ENCODE data around the gene ICAM2. TPM values are rescaled to one million over a fixed set of nuclear protein-coding genes. Genes with fewer than 3 reads are reported as not detected.

ICAM2 gene
- total RNA-seq, 6 experiments from 2014 or later, result 5.5 to 16.1 (median 8.6) TPM

DNA sequence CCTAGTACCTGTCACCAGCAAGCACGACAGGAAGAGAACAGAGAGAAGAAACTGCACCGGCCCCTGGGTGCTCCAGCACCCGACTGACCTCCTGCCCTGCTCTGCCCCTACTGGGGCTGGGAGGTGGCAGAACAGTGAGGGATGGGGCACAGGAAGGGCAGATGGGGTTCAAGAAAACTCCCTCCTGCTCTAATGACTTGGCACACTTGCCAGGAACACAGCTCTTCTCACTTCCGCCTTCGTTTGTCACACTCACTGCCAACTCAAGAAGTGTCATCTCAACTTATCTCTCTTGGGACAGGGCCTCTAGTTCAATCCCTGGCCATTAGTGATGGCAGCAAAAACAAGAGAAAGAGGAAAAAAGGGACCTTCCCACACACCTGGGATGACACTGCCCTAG is 42.7 kb upstream of the ICAM2 start:
- DNase-seq (no peak), ATAC-seq (peak in 1 of 4 donors; percentile 7)
- no peak for TF ChIP-seq POLR2A (IDR thresholded peaks at IDR 0.05)
- TF ChIP-seq, protein P1, sequence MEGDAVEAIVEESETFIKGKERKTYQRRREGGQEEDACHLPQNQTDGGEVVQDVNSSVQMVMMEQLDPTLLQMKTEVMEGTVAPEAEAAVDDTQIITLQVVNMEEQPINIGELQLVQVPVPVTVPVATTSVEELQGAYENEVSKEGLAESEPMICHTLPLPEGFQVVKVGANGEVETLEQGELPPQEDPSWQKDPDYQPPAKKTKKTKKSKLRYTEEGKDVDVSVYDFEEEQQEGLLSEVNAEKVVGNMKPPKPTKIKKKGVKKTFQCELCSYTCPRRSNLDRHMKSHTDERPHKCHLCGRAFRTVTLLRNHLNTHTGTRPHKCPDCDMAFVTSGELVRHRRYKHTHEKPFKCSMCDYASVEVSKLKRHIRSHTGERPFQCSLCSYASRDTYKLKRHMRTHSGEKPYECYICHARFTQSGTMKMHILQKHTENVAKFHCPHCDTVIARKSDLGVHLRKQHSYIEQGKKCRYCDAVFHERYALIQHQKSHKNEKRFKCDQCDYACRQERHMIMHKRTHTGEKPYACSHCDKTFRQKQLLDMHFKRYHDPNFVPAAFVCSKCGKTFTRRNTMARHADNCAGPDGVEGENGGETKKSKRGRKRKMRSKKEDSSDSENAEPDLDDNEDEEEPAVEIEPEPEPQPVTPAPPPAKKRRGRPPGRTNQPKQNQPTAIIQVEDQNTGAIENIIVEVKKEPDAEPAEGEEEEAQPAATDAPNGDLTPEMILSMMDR (IDR thresholded peaks at IDR 0.05), result no peak
- H3K36me3 ChIP-seq, result peaks cover 0 to 76% (median 31%) of the 10 kb centered on the region in 4 donors
- intact Hi-C loops (cut with DNase I), result loop anchor here in 1 of 2 donors (10.0 kb wide), 1 partner anchor 62 kb away; no protein-coding TSS in a partner anchor
- no peak overlapping the region for H3K4me3 ChIP-seq
- H3K27ac ChIP-seq, result no peak overlapping the region
- no peaks in the 10 kb centered on the region for H3K27me3 ChIP-seq
- no peaks in the 10 kb centered on the region for H3K9me3 ChIP-seq
- peaks cover 0 to 14% (median 4%) of the 10 kb centered on the region in 4 donors for H3K4me1 ChIP-seq
- 75% methylated on average over 5 of the region's 5 CpGs for WGBS (ENCODE audit: insufficient coverage, low coverage, low lambda C conversion rate, missing lambda C conversion rate)

DNA sequence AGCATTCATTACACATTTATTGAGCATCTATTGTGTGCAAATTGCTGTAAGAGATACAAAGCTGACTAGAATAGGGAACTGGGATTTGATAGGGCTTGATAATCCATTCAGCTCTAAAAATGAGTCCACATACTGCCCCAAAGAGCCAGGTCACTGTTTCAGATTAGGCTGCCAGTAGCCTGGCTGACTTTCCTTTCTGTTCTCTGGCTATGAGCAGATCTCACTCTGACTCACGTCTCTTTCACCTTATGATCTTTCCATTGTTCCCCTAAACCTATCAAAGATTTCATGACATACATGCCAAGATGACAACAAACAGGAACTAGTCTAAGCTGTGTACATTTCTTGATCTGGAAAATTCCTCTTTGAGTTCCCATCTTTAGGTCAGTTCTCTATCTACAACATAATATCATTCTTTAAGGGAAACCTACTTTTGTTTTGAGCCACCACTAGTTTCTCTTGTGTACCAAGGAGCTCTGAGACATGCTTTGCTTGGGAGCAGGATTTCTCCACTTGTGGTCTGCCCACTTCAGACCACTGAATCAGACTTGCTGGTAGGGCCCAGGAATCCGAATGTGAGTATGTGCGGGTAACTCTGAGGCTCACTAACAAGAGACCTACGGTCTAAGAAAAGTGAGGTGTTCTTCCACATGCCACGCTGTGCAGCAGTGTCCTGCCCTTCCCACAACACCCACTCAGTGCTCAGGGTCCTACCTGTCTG is 40.9 kb upstream of the ICAM2 start:
- Histone ChIP-seq H3K27me3 (no peaks in the 10 kb centered on the region), H3K27ac (peak overlapping the region in 1 of 3 donors; percentile 29), H3K4me3 (no peak overlapping the region), H3K9me3 (no peaks in the 10 kb centered on the region), H3K36me3 (peaks cover 0 to 74% (median 32%) of the 10 kb centered on the region in 4 donors), H3K4me1 (peaks cover 0 to 23% (median 7%) of the 10 kb centered on the region in 4 donors)
- intact Hi-C loops (cut with DNase I), result loop anchor here in 1 of 2 donors (10.0 kb wide), 1 partner anchor 63 kb away; no protein-coding TSS in a partner anchor
- TF ChIP-seq, protein P1 (IDR thresholded peaks at IDR 0.05), result no peak
- TF ChIP-seq POLR2A (IDR thresholded peaks at IDR 0.05), result no peak
- ATAC-seq (peak in 2 of 4 donors; percentile 2 to 8), DNase-seq (no peak)
- WGBS (ENCODE audit: insufficient coverage, low coverage, low lambda C conversion rate, missing lambda C conversion rate), result 80% methylated on average over 4 of the region's 5 CpGs

DNA sequence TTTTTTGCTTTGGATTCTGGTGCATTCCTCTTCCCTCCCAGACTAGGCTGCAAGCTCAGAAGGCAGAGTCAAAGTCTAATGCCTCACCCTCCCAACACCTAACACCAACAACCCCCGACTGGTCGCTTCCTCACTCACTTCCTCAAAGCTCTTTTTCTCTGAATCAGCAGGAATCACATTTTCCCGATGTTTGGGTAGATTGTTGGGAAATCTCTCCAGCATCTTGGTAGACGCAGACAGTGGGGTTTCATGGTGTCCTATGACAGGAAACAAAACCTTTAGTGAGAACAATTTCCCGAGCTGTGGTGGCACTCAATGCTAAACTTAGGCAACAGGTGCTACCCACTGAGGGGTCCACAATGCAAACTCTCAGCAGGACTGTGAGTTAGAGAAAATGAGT is 39.9 kb upstream of the ICAM2 start:
- H3K4me1 ChIP-seq, result peaks cover 0 to 23% (median 7%) of the 10 kb centered on the region in 4 donors
- H3K9me3 ChIP-seq, result no peaks in the 10 kb centered on the region
- 41% methylated on average over 5 of the region's 5 CpGs for WGBS (ENCODE audit: insufficient coverage, low coverage, low lambda C conversion rate, missing lambda C conversion rate)
- no peak overlapping the region for H3K4me3 ChIP-seq
- intact Hi-C loops (cut with DNase I), result loop anchor here in 1 of 2 donors (10.0 kb wide), 1 partner anchor 64 kb away; no protein-coding TSS in a partner anchor
- H3K27me3 ChIP-seq, result no peaks in the 10 kb centered on the region
- peaks cover 0 to 75% (median 33%) of the 10 kb centered on the region in 4 donors for H3K36me3 ChIP-seq
- DNase-seq, result no peak
- no peak for ATAC-seq
- H3K27ac ChIP-seq, result no peak overlapping the region
- no peak for TF ChIP-seq POLR2A (IDR thresholded peaks at IDR 0.05)
- TF ChIP-seq, protein P1 (IDR thresholded peaks at IDR 0.05), result no peak

DNA sequence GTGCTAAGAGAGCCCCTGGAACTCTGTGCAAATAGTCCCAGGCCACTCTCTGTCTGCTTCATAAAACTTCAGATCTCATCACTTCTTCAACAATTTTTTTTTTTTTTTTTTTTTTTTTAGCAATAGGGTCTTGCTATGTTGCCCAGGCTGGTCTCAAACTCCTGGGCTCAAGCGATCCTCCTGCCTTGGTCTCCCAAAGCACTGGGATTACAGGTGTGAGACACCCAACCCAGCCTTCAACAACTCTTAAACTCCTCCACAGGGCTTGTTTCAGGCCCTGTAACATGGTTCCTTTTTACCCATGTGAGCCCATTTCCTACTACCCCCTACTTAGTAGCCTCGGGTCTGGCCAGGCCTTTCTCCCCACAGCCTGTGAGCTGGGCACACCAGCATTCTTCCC is 39.3 kb upstream of the ICAM2 start:
- peaks cover 0 to 23% (median 5%) of the 10 kb centered on the region in 4 donors for H3K4me1 ChIP-seq
- DNase-seq (no peak), ATAC-seq (no peak)
- H3K27ac ChIP-seq, result no peak overlapping the region
- H3K9me3 ChIP-seq, result no peaks in the 10 kb centered on the region
- TF ChIP-seq POLR2A (IDR thresholded peaks at IDR 0.05), result no peak
- TF ChIP-seq, protein P1 (IDR thresholded peaks at IDR 0.05), result no peak
- peaks cover 0 to 75% (median 31%) of the 10 kb centered on the region in 4 donors for H3K36me3 ChIP-seq
- intact Hi-C loops (cut with DNase I), result loop anchor here in 1 of 2 donors (10.0 kb wide), 1 partner anchor 65 kb away; no protein-coding TSS in a partner anchor
- no peak overlapping the region for H3K4me3 ChIP-seq
- no peaks in the 10 kb centered on the region for H3K27me3 ChIP-seq
- WGBS (ENCODE audit: insufficient coverage, low coverage, low lambda C conversion rate, missing lambda C conversion rate), result no CpG with 5 or more reads among the region's 2 CpGs
